Measurements from ENCODE around the gene GLO1.

The GLO1 gene

DNA sequence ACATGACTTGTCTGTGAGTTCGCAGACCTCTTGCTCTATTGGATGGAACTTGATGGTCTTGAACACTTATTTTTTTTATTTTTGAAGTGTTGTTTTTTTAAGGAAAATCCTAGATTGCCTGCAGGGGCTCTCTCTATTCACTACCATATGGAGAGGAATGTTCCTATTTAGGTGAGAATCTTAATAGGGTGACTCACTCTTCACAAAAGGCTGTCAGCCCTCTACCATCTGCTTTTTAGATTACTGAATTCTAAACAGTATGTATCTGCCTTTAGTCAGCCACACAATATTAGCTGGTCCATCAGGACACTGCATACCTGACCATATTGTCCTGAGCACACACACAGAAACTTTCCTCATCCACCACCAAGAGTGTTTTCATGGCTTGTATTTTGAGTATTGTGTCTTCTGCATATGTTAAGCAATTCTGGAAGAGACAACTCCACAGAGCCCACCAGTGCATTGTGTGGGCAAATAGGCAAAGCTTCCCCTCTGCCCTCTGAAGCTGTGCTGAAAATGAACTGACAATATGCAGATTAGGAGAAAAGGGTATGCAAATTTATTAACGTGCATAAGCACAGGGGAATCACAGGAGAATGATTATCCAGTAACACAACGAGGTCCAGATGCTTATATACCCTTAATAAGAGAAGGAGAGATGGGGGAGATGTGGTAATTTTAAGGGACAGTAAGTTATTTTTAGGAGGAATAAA, 56.6 kb downstream of the GLO1 start:
- Histone ChIP-seq H3K9me3 (ENCODE audit: insufficient read depth, low read depth, low read length) (no peaks in the 10 kb centered on the region), H2BK120ac (ENCODE audit: insufficient read depth, low read length, poor library complexity) (no peak overlapping the region), H3K27ac (ENCODE audit: low read depth, low read length) (no peak overlapping the region), H3K79me1 (ENCODE audit: low read length) (no peaks in the 10 kb centered on the region), H3K36me3 (ENCODE audit: control insufficient read depth in 1 of 2, insufficient read depth in 2 of 2, low read length in 2 of 2) (no peaks in the 10 kb centered on the region), H3K4me2 (ENCODE audit: low read length) (no peak overlapping the region), H3K14ac (ENCODE audit: low read length) (no peak overlapping the region), H2AFZ (ENCODE audit: insufficient read depth, low read length, poor library complexity) (no peak overlapping the region), H3K79me2 (ENCODE audit: control insufficient read depth, insufficient read depth, low read length, poor library complexity) (no peaks in the 10 kb centered on the region), H3K18ac (ENCODE audit: low read length) (no peak overlapping the region), H4K91ac (ENCODE audit: low read depth, low read length) (no peak overlapping the region), H3K4me1 (ENCODE audit: control insufficient read depth in 1 of 2, insufficient read depth in 2 of 2, low read length in 2 of 2) (no peaks in the 10 kb centered on the region), H2AK5ac (ENCODE audit: low read length) (no peak overlapping the region), H3K4me3 (ENCODE audit: low read depth, low read length) (no peak overlapping the region), H4K8ac (ENCODE audit: low read depth, low read length) (no peak overlapping the region), H2BK5ac (ENCODE audit: low read depth, low read length, poor library complexity) (no peak overlapping the region), H3K23ac (ENCODE audit: low read length) (no peak overlapping the region), H3K9ac (ENCODE audit: low read length) (no peak overlapping the region), H2BK12ac (ENCODE audit: low read length) (no peak overlapping the region), H3K27me3 (ENCODE audit: insufficient read depth, low read length) (no peaks in the 10 kb centered on the region), H4K12ac (ENCODE audit: low read depth, low read length) (no peak overlapping the region), H3K4ac (ENCODE audit: low read depth, low read length) (no peak overlapping the region)
- no CpG with 5 or more reads among the region's 3 CpGs for WGBS (ENCODE audit: extremely low coverage, insufficient coverage, insufficient read length)
- no peak for DNase-seq

- Histone ChIP-seq H4K91ac (ENCODE audit: low read depth, low read length) (no peak overlapping the region), H3K9ac (ENCODE audit: low read length) (no peak overlapping the region), H3K18ac (ENCODE audit: low read length) (no peak overlapping the region), H4K12ac (ENCODE audit: low read depth, low read length) (no peak overlapping the region), H3K36me3 (ENCODE audit: control insufficient read depth in 1 of 2, insufficient read depth in 2 of 2, low read length in 2 of 2) (no peaks in the 10 kb centered on the region), H3K4ac (ENCODE audit: low read depth, low read length) (no peak overlapping the region), H2AFZ (ENCODE audit: insufficient read depth, low read length, poor library complexity) (no peak overlapping the region), H3K14ac (ENCODE audit: low read length) (no peak overlapping the region), H2BK5ac (ENCODE audit: low read depth, low read length, poor library complexity) (no peak overlapping the region), H3K4me1 (ENCODE audit: control insufficient read depth in 1 of 2, insufficient read depth in 2 of 2, low read length in 2 of 2) (peaks cover 0 to 5% of the 10 kb centered on the region in 2 experiments), H2BK12ac (ENCODE audit: low read length) (no peak overlapping the region), H3K27ac (ENCODE audit: low read depth, low read length) (no peak overlapping the region), H3K79me1 (ENCODE audit: low read length) (peaks cover 2% of the 10 kb centered on the region), H3K4me2 (ENCODE audit: low read length) (no peak overlapping the region), H3K79me2 (ENCODE audit: control insufficient read depth, insufficient read depth, low read length, poor library complexity) (peaks cover 2% of the 10 kb centered on the region), H4K8ac (ENCODE audit: low read depth, low read length) (no peak overlapping the region), H3K27me3 (ENCODE audit: insufficient read depth, low read length) (no peaks in the 10 kb centered on the region), H2BK120ac (ENCODE audit: insufficient read depth, low read length, poor library complexity) (no peak overlapping the region), H2AK5ac (ENCODE audit: low read length) (no peak overlapping the region), H3K4me3 (ENCODE audit: low read depth, low read length) (no peak overlapping the region), H3K23ac (ENCODE audit: low read length) (no peak overlapping the region), H3K9me3 (ENCODE audit: insufficient read depth, low read depth, low read length) (no peaks in the 10 kb centered on the region)
- no CpG with 5 or more reads among the region's 1 CpG for WGBS (ENCODE audit: extremely low coverage, insufficient coverage, insufficient read length)
- no peak for DNase-seq
These were observed 58.0 kb downstream of the GLO1 start for GRCh38 chr6:38644951-38645350.

DNA sequence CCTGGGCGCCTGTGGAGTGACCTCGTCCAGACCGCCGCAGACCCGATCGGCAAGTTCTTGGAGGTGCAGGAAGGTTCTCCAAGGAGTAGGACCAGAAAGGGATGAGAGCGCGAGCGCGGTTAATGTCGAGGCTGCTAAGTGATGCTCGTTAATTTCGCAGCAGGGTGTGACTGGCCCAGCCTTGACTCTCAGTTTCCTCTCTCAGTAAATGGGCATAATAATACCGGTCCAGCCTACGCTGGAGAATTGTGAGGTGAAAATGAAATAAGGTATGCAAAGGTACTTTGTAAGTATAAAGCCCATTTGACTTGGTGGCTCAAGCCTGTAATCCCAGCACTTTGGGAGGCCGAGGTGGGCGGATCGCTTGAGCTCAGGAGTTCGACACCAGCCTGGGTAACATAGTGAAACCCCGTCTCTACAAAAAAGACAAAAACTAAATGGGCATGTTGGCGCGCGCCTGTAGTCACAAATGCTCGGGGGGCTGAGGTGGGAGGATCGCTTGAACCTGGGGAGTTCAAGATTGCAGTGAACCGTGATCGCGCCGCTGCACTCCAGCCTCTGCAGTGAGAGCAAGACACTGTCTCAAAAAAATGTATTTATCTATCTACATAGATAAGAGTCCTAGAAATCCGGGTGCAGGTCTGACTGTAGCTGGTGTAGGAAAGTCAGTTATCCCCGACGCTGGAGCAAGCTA, 62.6 kb downstream of the GLO1 start:
- no peak overlapping the region for H3K23ac ChIP-seq (ENCODE audit: low read length)
- H3K4me3 ChIP-seq (ENCODE audit: low read depth, low read length), result peak overlapping the region; percentile 95
- peak overlapping the region; percentile 84 for H3K4me2 ChIP-seq (ENCODE audit: low read length)
- no peak overlapping the region for H3K27ac ChIP-seq (ENCODE audit: low read depth, low read length)
- no peaks in the 10 kb centered on the region for H3K27me3 ChIP-seq (ENCODE audit: insufficient read depth, low read length)
- peak overlapping the region; percentile 71 for H4K91ac ChIP-seq (ENCODE audit: low read depth, low read length)
- DNase-seq, result peak in 1 of 2 donors; percentile 62
- H3K36me3 ChIP-seq (ENCODE audit: control insufficient read depth in 1 of 2, insufficient read depth in 2 of 2, low read length in 2 of 2), result no peaks in the 10 kb centered on the region
- no peaks in the 10 kb centered on the region for H3K9me3 ChIP-seq (ENCODE audit: insufficient read depth, low read depth, low read length)
- no CpG with 5 or more reads among the region's 32 CpGs for WGBS (ENCODE audit: extremely low coverage, insufficient coverage, insufficient read length)
- H2BK12ac ChIP-seq (ENCODE audit: low read length), result no peak overlapping the region
- H2BK120ac ChIP-seq (ENCODE audit: insufficient read depth, low read length, poor library complexity), result peak overlapping the region; percentile 73
- H2AK5ac ChIP-seq (ENCODE audit: low read length), result no peak overlapping the region
- H3K79me1 ChIP-seq (ENCODE audit: low read length), result peaks cover 10% of the 10 kb centered on the region
- H2BK5ac ChIP-seq (ENCODE audit: low read depth, low read length, poor library complexity), result no peak overlapping the region
- no peak overlapping the region for H3K4ac ChIP-seq (ENCODE audit: low read depth, low read length)
- H3K18ac ChIP-seq (ENCODE audit: low read length), result peak overlapping the region; percentile 44
- no peak overlapping the region for H3K9ac ChIP-seq (ENCODE audit: low read length)
- H3K14ac ChIP-seq (ENCODE audit: low read length), result peak overlapping the region; percentile 63
- H4K12ac ChIP-seq (ENCODE audit: low read depth, low read length), result peak overlapping the region; percentile 43
- peaks cover 0 to 5% of the 10 kb centered on the region in 2 experiments for H3K4me1 ChIP-seq (ENCODE audit: control insufficient read depth in 1 of 2, insufficient read depth in 2 of 2, low read length in 2 of 2)
- H4K8ac ChIP-seq (ENCODE audit: low read depth, low read length), result peak overlapping the region; percentile 89
- H2AFZ ChIP-seq (ENCODE audit: insufficient read depth, low read length, poor library complexity), result peak overlapping the region; percentile 90
- H3K79me2 ChIP-seq (ENCODE audit: control insufficient read depth, insufficient read depth, low read length, poor library complexity), result peaks cover 4% of the 10 kb centered on the region

DNA sequence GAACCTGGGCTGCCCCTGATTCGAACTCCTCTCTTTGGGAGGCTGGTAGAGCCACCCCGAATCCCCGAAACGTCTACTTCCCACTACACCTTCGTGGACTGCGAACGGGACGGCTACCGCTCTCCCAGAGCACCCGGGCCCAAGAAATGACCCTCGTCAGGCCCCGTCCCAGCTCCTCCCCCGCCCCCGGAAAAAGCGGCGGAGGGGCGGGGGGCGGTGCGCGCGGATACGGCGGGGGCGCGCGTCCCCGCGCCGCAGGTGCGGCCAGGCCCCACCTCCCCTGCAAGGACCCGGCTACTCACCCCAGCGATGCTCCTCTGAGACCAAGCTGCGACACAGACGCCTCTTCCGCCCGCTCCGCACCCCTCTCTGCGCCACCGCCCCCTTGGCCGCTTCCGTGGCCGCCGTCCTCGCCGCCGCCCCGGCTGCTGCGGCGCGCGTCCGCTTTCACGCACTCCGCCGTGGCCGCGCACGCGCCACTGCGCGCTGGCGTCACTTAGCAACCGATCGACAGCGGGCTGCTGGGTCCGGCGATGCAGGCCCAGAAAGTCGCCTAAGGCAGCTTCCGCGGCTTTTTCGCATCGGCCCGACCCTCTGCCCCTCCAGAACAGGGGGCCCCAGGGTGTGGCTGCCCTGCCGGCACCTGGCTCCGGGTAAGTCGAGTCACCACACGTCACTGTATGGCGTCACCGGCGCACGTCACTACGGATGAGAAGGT, 63.3 kb downstream of the GLO1 start, which contains the start of gene BTBD9:
TSS of gene BTBD9 (minus strand) at position 432 of the 718 bp plus-strand sequence.
- Histone ChIP-seq H3K4me2 (ENCODE audit: low read length) (peak within 1 kb of the TSS; percentile 84), H4K91ac (ENCODE audit: low read depth, low read length) (peak within 1 kb of the TSS; percentile 71), H4K8ac (ENCODE audit: low read depth, low read length) (peak within 1 kb of the TSS; percentile 89), H3K79me1 (ENCODE audit: low read length) (peaks cover 10% of the 10 kb centered on the region), H3K18ac (ENCODE audit: low read length) (peak within 1 kb of the TSS; percentile 72), H4K12ac (ENCODE audit: low read depth, low read length) (peak within 1 kb of the TSS; percentile 70), H2BK5ac (ENCODE audit: low read depth, low read length, poor library complexity) (peak within 1 kb of the TSS; percentile 63), H2AK5ac (ENCODE audit: low read length) (no peak within 1 kb of the TSS), H3K4me1 (ENCODE audit: control insufficient read depth in 1 of 2, insufficient read depth in 2 of 2, low read length in 2 of 2) (peaks cover 0 to 5% of the 10 kb centered on the region in 2 experiments), H3K23ac (ENCODE audit: low read length) (no peak within 1 kb of the TSS), H3K79me2 (ENCODE audit: control insufficient read depth, insufficient read depth, low read length, poor library complexity) (peaks cover 4% of the 10 kb centered on the region), H3K27me3 (ENCODE audit: insufficient read depth, low read length) (no peaks in the 10 kb centered on the region), H3K14ac (ENCODE audit: low read length) (peak within 1 kb of the TSS; percentile 81), H2BK12ac (ENCODE audit: low read length) (no peak within 1 kb of the TSS), H3K4me3 (ENCODE audit: low read depth, low read length) (peak within 1 kb of the TSS; percentile 95), H3K27ac (ENCODE audit: low read depth, low read length) (peak within 1 kb of the TSS; percentile 69), H2AFZ (ENCODE audit: insufficient read depth, low read length, poor library complexity) (peak within 1 kb of the TSS; percentile 90), H3K9me3 (ENCODE audit: insufficient read depth, low read depth, low read length) (no peaks in the 10 kb centered on the region), H3K36me3 (ENCODE audit: control insufficient read depth in 1 of 2, insufficient read depth in 2 of 2, low read length in 2 of 2) (no peaks in the 10 kb centered on the region), H3K9ac (ENCODE audit: low read length) (peak within 1 kb of the TSS; percentile 87), H2BK120ac (ENCODE audit: insufficient read depth, low read length, poor library complexity) (peak within 1 kb of the TSS; percentile 73), H3K4ac (ENCODE audit: low read depth, low read length) (peak within 1 kb of the TSS; percentile 42)
- DNase-seq, result peak; percentile 74 to 86
- WGBS (ENCODE audit: extremely low coverage, insufficient coverage, insufficient read length), result no CpG with 5 or more reads among the region's 82 CpGs

Data from trophoblast cell (in vitro differentiated cells and primary cell).